Measurements from ENCODE around the gene B3GNT7. TPM values are rescaled to one million over a fixed set of nuclear protein-coding genes. Genes with fewer than 3 reads are reported as not detected.

The B3GNT7 gene
- total and polyA plus RNA-seq, 2 experiments from 2014 or later: 44.2 to 89.4 TPM

GRCh38 chr2:231386446-231386845, 9.1 kb upstream of the B3GNT7 start:
- no peak overlapping the region for H3K4me3 ChIP-seq
- no peak for DNase-seq (ENCODE audit: low spot score)
- H3K27ac Mint-ChIP-seq: no peak overlapping the region
- no peak overlapping the region for H3K4me3 Mint-ChIP-seq
- no peak overlapping the region for H3K27ac ChIP-seq (ENCODE audit: low read depth)
- ATAC-seq: no peak
- H3F3A ChIP-seq (replicated peaks; ENCODE audit: low read depth): no peaks in the 10 kb centered on the region
- H2AFZ ChIP-seq: no peak overlapping the region
- no peaks in the 10 kb centered on the region for H4K20me1 ChIP-seq (replicated peaks; ENCODE audit: insufficient read depth)
- H3K79me2 ChIP-seq (replicated peaks; ENCODE audit: insufficient read depth): no peaks in the 10 kb centered on the region
- H3K27me3 ChIP-seq (ENCODE audit: insufficient read depth): no peaks in the 10 kb centered on the region
- no peaks in the 10 kb centered on the region for H3K4me1 ChIP-seq (ENCODE audit: insufficient read depth)
- H3K36me3 ChIP-seq (ENCODE audit: insufficient read depth): no peaks in the 10 kb centered on the region; the same call in 1 of the 2 replicates
- TF ChIP-seq JUNB (IDR thresholded peaks at IDR 0.05; ENCODE audit: unreplicated experiment) (no peak), ZNF331 (CRISPR knock-in tag; IDR thresholded peaks at IDR 0.05; ENCODE audit: low read depth) (no peak), ETS1 (IDR thresholded peaks at IDR 0.05) (no peak), STAT1 (IDR thresholded peaks at IDR 0.05; ENCODE audit: unreplicated experiment) (no peak), NANOG (IDR thresholded peaks at IDR 0.05; ENCODE audit: borderline replicate concordance) (no peak)
- H3K4me1 Mint-ChIP-seq: peaks cover 22% of the 10 kb centered on the region
- H3K9me3 Mint-ChIP-seq: peaks cover 27% of the 10 kb centered on the region
- peaks cover 17% of the 10 kb centered on the region for H3K27me3 Mint-ChIP-seq (ENCODE audit: insufficient read depth, low read depth, poor library complexity)
- H3K9me2 ChIP-seq (ENCODE audit: insufficient read depth): no peaks in the 10 kb centered on the region
- peaks cover 13% of the 10 kb centered on the region for H3K36me3 Mint-ChIP-seq (ENCODE audit: low read depth)
- no peak overlapping the region for H3K4me2 ChIP-seq

- peak overlapping the region; percentile 52; the same call in 1 of the 2 replicates for H2AFZ ChIP-seq
- Mint-ChIP-seq H3K27ac (no peak overlapping the region), H3K4me1 (peaks cover 38% of the 10 kb centered on the region), H3K4me3 (no peak overlapping the region), H3K36me3 (ENCODE audit: low read depth) (peaks cover 8% of the 10 kb centered on the region), H3K9me3 (peaks cover 23% of the 10 kb centered on the region), H3K27me3 (ENCODE audit: insufficient read depth, low read depth, poor library complexity) (peaks cover 18% of the 10 kb centered on the region)
- H3K4me1 ChIP-seq (ENCODE audit: insufficient read depth): peaks cover 3% of the 10 kb centered on the region
- no peaks in the 10 kb centered on the region for H3K9me2 ChIP-seq (ENCODE audit: insufficient read depth)
- no peak overlapping the region for H3K4me2 ChIP-seq
- no peak for DNase-seq (ENCODE audit: low spot score)
- no peaks in the 10 kb centered on the region for H3K27me3 ChIP-seq (ENCODE audit: insufficient read depth)
- TF ChIP-seq JUNB (IDR thresholded peaks at IDR 0.05; ENCODE audit: unreplicated experiment) (no peak), CTCF (conservative IDR thresholded peaks at IDR 0.05; ENCODE audit: low read depth in 2 of 2) (0 out of 4 replicates have a peak, but pooled peaks of 1 of the 2 experiments have one; percentile 2)
- H3K27ac ChIP-seq (ENCODE audit: low read depth): no peak overlapping the region
- no peak overlapping the region for H3K4me3 ChIP-seq
- no peaks in the 10 kb centered on the region; the same call in 1 of the 2 replicates for H3K36me3 ChIP-seq (ENCODE audit: insufficient read depth)
- H3F3A ChIP-seq (replicated peaks; ENCODE audit: low read depth): no peaks in the 10 kb centered on the region
- no peaks in the 10 kb centered on the region for H4K20me1 ChIP-seq (replicated peaks; ENCODE audit: insufficient read depth)
- H3K79me2 ChIP-seq (replicated peaks; ENCODE audit: insufficient read depth): no peaks in the 10 kb centered on the region
- peak; percentile 48 for ATAC-seq
These were observed 7.4 kb upstream of the B3GNT7 start for GRCh38 chr2:231387904-231388724.
